ENCODE data around the gene PDE5A.
"Not testable (repeated sequence)": the region's sequence is repeated elsewhere in the genome, so short reads cannot be mapped to it uniquely, and the experiment has no call there.

Gene PDE5A

DNA sequence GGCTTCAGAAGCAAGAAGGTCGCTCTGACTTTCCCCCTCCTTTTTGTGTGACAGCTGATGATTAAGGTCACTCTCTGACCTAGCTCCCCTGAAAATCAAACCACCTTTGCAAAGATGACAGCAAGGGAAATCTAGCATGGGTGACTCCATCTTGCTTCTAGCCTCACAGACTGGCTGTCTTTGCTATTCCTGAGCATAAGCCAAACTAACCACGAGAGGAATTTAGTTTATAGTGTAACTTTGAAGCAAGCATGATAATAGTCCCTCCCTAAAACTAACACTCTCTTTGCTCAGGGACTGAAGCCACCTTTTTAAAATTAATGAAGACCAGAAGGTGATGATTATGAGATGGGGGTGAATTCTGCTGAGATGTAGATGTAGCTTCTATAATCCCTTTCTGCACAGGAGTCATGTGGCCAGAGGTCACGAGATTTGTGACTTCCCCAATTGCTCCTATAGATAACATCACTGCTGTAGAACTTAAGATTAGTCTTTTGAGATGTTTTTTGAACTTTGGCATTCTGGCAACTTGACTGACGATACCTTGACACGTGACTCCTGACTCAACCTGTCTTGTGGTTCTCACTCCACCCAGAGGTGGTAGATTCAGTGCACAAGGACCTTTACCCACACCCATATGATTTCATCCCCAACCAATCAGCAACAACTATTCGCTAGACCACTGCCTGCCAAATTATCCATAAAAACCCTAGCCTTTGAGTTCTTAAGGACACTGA, 14.9 kb upstream of the PDE5A start:
- DNase-seq, result no peak

- no peak for DNase-seq
Measured at GRCh38 chr4:119641765-119642164, 13.2 kb upstream of the PDE5A start.

DNA sequence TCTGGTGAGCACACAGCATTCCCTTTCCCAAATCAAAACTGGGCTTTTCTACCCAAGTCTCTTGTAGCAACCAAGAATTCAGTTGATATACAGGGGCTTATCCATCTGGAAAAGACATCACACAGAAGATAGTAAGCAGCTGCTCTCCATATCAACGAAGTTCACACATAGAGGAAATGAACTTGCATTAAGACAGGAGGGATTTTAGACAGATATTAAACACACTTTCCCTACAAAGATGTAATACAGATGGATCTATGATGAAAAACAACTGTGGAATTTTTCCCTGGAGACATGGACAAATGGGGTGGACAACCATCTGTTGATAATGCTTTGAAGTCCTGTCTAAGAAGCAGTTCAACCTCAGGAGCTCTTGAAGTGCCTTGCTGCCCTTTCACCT, 9.8 kb upstream of the PDE5A start:
- no peak for DNase-seq

- not testable (repeated sequence) for DNase-seq
Measured at GRCh38 chr4:119636851-119637250, 8.2 kb upstream of the PDE5A start.

GRCh38 chr4:119632216-119632615, 3.6 kb upstream of the PDE5A start:
- DNase-seq, result no peak

- no peak for DNase-seq
Measured at GRCh38 chr4:119629142-119629471, 503 bp upstream of the PDE5A start.

DNA sequence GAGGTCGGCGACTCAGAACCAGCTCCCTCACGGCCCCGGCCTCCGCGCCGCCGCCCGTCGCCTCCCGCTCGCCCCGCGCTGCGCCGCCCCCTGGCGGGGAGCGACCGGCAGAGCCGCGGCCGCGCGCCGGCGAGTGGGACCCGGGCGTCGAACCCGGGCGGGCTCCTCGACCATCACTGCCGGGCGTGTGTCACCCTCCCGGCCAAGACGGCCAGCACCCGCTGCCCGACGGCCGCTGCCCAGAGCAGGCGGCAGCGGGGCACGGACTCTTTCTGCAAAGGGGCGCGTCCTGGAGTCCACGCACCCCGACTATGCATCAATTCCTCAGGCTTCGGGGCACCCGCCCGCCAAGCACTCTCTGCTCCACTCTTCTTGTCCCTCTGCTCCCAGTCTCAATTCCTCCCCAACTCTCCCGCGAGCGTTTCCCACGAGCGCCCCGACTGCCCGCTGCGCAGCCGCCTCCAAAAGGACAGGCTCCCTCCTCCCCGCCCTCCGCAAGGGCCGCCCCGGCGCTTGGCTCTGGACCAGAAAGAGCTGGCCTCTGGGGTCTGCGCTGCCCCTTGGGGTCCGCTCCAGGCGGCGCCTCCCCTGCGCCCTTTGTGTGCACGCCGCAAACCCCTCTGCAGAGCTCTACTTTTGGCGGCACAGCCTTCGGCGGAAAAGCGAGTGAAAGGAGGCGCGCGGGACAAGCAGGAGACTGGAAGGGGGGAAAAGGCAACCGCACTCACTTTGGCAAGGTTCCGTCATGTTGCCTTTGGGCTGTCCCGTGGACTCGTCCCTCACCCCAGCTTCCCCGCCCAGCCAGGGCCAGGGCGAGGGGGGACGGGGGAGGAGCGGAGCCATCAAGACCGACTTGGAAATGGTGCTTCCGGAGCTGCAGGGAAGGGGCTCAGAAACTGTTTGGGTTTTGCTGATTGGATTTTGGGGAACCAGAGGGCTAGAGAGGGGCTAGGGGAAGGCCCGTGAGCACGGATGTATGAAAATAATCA, 1.0 kb downstream of the PDE5A start:
- DNase-seq, result peak; percentile 50

DNA sequence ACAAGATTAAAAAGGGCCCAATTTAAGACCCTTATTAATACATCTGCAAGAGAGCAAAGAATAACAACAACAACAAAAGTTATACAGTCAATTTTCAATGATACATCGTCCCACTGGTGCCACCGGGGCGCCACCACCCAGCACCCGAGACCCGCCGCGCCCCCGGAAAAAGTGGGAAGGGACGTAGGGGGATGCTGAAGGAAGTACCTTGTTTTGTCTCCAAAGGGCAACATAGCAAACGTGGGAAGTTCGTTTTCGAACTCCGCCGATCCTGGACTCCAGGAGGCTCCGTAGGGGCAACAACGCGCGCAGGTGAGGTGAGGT, 1.7 kb downstream of the PDE5A start:
- DNase-seq, result no peak

DNA sequence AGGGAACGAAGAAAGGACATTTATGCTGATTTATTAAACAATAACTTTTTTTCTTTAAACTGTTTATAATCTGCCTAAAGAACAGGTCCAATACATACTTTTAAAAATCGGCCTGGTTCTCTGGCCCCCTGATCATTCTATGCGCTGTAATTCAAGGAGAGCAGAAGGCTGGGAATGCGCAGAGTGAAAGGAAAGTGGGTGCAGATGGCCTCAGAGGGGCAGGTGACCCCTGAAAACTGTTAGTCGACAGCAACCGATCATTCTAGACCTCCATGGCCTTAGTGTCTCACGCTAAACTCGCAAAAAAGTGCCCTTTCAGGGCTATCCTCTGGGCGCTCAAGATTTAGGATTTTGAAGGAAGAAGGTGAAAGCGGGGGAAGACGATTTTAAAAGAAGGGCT, 2.2 kb downstream of the PDE5A start:
- no peak for DNase-seq

DNA sequence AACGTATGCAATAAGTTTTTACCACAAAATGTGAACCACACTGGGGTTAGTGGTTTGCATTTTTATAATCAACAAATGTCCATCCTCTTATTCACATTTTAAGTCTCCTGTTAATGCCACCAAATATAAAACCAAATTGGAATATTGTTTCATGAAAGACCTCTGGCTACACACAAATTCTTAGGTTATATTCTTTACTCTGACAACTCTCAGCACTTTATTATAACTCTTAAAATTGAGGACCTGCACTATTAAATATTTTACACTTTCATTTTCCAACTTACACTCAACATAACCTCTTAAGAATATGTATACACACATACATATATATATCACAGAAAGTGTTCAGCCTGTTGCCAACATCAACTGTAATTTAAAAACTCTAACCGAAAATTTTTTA, 2.8 kb downstream of the PDE5A start:
- no peak for DNase-seq

DNA sequence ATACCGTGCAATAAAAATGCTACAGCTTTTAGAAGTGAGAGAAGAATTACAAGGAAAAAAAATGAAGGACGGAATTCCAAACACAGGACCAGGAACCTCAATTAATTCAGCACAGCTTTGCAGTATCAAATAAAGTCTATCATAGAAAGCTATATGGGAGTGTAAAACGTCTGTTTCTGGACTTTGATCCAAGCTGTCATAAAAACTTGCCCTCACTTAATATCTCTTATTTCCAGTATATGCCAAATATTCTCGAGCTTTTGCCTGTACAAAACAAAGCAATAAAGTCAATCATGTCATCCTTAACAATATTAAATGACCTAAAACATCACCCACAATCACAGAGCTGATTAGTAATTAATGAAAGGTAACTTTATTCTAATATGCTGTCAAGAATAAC, 4.2 kb downstream of the PDE5A start:
- DNase-seq, result no peak

DNA sequence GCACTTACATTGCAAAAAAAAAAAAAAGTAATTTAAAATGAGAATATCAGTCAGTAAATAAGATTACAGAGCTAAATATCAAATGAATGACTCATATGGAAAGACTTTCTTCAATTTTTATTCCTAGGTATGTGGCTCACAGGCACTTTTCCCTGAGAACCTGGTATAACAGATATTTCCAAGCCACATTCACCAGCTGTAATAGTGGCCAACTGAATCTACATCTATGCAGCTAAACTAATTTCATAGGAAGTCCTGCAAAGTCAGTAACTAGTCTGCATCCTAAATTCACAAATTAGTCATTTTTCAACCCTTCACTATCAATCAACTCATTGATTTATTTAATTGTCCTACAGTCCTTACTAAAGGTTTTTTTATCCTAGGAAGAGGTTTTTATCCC, 5.6 kb downstream of the PDE5A start:
- DNase-seq, result no peak

- DNase-seq, result no peak
Measured at GRCh38 chr4:119615068-119615719, 13.4 kb downstream of the PDE5A start.

- DNase-seq, result no peak
Measured at GRCh38 chr4:119604266-119604665, 24.3 kb downstream of the PDE5A start.

DNA sequence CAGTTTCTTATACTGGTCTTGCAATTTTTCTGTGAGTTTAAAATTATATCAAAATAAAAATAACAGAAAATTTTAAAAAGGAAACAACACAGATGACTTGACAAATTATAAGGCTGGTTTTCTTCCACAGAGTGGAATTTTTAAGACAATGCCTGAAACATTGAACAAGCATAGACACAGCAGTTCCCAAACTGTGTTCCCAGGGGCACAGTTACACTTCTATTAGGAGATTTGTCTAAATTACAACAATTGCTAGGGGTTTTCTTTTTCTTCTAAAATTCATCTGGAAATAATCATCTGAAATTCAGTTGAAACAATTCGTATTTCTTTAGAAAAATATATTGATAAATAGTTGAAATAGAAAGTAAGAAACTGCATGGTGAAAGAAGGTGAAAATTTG, 26.2 kb downstream of the PDE5A start:
- no peak for DNase-seq

DNA sequence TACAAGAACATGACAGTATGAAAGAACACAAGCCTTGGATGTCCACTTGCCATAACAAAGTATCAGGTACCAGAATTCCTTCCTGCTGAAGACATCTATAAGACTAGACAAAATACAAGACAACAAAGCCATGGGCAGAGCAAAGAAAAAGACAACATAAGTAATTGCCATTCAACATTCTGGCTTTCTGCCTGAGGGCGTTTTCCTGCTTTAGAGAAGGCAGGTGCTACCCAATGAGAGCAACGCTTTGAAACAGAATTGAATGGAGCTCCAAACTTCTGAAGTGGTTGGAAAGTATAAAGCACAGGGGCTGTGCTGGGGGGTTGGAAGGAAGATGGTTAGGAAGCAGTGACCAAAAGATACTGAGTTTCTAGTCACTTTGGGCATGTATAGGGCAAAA, 30.1 kb downstream of the PDE5A start:
- DNase-seq, result no peak

- DNase-seq, result no peak
Measured at GRCh38 chr4:119597377-119597776, 31.2 kb downstream of the PDE5A start.

GRCh38 chr4:119593698-119594097, 34.9 kb downstream of the PDE5A start:
- DNase-seq, result no peak

GRCh38 chr4:119592830-119593229, 35.8 kb downstream of the PDE5A start:
- DNase-seq, result no peak

GRCh38 chr4:119589165-119589564, 39.4 kb downstream of the PDE5A start:
- DNase-seq, result no peak

GRCh38 chr4:119587796-119588195, 40.8 kb downstream of the PDE5A start:
- no peak for DNase-seq

DNA sequence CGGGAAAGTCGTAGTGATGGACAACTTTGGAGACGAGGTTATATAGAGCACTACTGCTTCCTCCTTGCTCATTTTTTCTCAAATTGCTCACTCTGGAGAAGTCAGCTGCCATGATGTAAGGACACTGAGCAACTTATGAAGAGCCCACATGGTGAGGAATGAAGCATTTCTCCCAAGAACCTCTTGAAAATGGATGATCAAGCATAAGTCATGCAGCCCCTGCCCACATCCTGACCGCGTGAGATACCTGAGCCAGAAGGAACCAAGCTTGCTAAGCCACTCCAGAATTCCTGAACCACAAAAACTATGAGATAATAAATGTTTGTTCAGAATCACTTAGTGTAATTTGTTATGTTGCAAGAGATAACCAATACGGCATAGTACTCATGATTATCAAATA, 42.8 kb downstream of the PDE5A start:
- no peak for DNase-seq

GRCh38 chr4:119581190-119581873, 47.3 kb downstream of the PDE5A start:
- DNase-seq, result no peak
